ENCODE measurements around the gene CLEC4G.

GRCh38 chr19:7729211-7729610 lies 2.7 kb downstream of the CLEC4G start:
- TF ChIP-seq CTCF (IDR thresholded peaks at IDR 0.05; ENCODE audit: poor library complexity, severe bottlenecking) (no peak), EZH2 (IDR thresholded peaks at IDR 0.05; ENCODE audit: borderline replicate concordance, insufficient read depth, low read length, poor library complexity, severe bottlenecking) (no peak), TAF1 (IDR thresholded peaks at IDR 0.05; ENCODE audit: low read depth) (no peak)

All from neural cell (in vitro differentiated cells).